Astrocyte of the spinal cord (primary cell): Measurements from ENCODE around the gene MPPED1.

Source experiments
- DNase-seq: peaks from one replicate; pipeline ENCODE4 v3.0.0; 2011; ENCODE audit warnings: low read depth, low spot score
- H3K4me3 ChIP-seq: 2 replicates; pipeline ENCODE4 v1.5.1; 2011; ENCODE audit warnings: low read depth, mild to moderate bottlenecking, low read length, moderate library complexity
- in situ Hi-C: cut with HindIII; loops from 2 replicates; pipeline ENCODE4 v1.10.0; 2017; ENCODE audit warnings: low sequenced_read_pairs
- TF ChIP-seq, protein P1 (sequence below): IDR thresholded peaks from 2 replicates; pipeline ENCODE4 v1.5.1; 2012; ENCODE audit warnings: low read depth, mild to moderate bottlenecking, low read length, inconsistent platforms

MPPED1 gene, protein sequence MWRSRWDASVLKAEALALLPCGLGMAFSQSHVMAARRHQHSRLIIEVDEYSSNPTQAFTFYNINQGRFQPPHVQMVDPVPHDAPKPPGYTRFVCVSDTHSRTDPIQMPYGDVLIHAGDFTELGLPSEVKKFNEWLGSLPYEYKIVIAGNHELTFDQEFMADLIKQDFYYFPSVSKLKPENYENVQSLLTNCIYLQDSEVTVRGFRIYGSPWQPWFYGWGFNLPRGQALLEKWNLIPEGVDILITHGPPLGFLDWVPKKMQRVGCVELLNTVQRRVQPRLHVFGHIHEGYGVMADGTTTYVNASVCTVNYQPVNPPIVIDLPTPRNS

DNA sequence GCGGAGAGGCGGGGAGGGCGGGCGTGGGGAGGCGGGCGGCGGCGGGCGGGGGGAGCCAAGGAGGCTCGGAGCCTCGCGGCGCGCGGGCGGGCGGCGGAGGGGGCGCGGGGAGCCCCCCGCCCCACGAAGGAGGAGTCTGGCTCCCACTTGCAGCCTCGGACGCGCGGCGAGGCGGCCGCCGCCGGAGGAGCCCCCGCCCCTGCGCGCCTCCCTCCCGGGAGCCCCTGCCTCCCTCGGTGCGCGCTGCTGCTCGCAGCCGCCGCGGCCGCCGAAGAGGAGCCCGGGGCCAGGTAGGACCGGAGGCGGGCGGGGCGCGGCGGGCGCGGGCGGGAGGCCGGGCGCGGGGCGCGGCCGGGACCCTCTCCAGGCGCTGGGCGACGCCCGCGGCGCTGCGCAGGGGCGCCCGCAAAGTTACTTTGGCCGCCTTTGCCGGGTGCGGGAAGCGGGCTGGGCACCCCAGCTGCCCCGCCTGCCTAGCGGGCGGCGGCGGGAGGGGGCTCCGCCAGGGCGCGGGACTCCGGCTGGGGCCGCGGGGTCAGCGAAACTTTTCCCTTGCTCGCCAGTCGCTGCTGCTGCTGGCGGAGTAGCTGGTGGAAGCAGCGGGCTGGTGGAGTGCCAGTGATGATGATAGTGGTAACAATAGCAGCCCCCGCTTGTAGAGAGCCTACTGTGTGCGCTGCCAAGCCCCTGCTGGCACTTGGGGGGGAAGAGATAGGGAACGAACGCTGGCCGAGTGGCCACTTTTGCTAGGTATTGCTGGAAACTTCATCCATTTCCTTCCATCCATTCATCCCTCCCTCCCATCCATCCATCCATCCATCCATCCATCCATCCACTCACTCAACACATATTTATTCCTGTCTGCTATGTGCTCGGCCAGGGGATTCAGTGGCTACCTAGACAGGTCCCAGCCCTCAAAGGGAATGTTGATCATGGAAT, at the start of gene MPPED1:
Gene MPPED1 (plus strand): TSS at position 146 of the 939 bp plus-strand sequence. CDS start 12,972 bp downstream, outside the sequence.
- TF ChIP-seq, protein P1, sequence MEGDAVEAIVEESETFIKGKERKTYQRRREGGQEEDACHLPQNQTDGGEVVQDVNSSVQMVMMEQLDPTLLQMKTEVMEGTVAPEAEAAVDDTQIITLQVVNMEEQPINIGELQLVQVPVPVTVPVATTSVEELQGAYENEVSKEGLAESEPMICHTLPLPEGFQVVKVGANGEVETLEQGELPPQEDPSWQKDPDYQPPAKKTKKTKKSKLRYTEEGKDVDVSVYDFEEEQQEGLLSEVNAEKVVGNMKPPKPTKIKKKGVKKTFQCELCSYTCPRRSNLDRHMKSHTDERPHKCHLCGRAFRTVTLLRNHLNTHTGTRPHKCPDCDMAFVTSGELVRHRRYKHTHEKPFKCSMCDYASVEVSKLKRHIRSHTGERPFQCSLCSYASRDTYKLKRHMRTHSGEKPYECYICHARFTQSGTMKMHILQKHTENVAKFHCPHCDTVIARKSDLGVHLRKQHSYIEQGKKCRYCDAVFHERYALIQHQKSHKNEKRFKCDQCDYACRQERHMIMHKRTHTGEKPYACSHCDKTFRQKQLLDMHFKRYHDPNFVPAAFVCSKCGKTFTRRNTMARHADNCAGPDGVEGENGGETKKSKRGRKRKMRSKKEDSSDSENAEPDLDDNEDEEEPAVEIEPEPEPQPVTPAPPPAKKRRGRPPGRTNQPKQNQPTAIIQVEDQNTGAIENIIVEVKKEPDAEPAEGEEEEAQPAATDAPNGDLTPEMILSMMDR = no peak
- in situ Hi-C loops = no loop called here
- H3K4me3 ChIP-seq = no peak within 1 kb of the TSS
- no peak for DNase-seq

DNA sequence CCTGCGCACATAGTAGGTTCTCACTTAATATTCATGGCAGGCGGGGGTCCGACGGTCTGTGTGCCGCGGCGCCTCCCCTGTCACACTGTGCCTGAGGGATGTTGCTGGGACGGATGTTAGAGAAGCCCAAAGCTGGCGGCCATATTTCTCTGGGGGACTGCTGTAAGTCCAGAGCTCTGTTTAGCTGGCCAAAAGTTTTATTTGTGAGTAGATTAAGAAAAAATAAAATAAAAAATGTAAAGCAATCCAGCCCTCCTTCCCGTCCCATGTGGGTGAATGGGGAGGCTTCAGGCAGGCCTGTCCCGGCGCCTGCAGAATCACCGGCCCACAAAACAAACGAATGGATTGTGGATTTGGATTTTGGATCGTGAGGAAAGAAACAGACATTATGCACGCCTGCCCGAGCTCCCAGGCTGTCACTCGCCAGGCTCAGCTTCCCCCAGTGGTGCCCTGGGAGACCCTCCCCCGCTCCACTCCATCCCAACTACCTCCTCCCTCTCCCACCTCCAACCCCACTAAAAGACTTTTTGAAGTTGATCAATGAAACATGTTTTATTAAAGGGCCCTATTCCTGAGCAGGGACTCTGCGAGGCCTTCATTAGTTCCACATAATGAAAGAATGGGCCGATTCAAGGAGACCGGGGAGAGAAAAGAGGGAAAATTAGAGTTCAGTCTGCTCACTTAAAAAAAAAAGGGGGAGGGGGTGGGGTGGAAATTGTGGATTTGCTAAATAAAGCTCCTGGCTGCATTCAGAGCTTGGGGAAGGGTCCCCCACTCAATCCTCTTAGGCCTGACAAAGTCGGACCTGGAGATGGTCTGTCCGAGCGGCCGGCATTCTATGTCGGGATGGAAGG, 48.3 kb upstream of the MPPED1 start:
- no peak for DNase-seq
- TF ChIP-seq, protein P1 = no peak
- in situ Hi-C loops = no loop called here
- H3K4me3 ChIP-seq = no peak overlapping the region

DNA sequence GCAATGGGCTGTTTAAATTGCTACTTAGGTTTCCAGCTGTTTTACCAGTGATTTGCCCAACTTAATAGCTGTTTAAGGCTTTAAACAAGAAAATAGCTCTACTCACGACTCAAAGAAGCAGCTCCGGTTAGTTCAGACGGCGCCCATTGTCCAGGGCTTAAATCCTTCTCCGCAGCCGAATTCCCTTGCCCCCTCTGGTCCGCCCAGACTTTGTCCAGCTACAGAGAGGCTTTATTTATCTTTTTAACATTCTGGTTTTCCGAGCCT, 47.7 kb upstream of the MPPED1 start:
- TF ChIP-seq, protein P1 = no peak
- no peak for DNase-seq
- H3K4me3 ChIP-seq = no peak overlapping the region
- in situ Hi-C loops = no loop called here

DNA sequence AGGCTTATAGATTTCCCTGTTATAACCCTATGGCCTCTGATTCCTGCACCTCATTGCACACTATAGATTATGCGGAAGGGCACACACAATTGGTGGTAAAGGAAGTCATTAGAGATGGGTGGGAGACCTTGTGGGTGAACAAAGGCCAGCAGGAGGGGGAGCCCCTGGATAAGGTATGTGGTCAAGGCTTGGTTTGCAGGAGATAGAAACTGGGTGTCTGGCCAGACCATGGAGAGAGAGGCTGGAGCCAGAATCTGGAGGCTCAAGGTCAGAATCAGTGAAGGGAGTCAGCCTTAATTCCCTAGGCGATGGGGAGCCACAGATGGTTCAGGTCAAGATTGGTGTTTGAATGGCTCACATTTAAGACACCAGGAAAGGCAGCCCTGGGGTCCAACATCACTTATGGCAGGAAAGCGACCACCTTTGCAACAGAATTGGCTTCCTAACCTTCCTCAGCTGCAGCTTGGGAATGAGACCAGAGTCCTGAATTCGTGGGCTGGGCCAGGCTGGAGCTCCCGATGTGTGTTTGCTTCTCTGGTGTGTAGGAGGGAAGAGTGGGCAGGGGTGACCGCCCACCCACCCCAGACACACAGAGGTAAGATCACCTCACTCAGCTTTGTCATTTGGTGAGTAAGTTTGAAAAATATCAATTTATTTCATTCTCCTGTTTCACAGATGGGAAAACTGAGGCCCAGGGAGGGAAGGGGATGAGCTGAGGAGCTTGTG, 45.9 kb upstream of the MPPED1 start:
- no peak for DNase-seq
- in situ Hi-C loops = no loop called here
- H3K4me3 ChIP-seq = no peak overlapping the region
- TF ChIP-seq, protein P1 = no peak

DNA sequence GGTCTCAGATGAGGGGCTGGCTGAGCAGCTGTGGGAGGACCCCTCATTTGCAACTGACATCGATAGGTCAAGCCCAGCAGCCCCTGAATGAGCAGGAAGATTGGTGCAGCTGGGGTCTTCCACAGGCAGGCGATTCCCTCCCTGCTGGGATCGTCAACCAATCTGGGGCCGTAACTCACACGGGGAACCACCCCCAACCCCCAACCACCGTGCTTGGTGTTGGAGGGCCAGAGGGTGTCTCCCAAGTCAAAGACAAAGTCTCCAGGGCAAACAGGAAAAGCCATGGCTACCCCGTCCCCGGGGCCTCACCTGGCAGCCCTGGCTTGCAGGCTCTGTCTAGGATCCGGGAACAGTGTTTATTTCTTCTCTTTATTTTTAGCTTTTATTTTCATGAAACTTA, 41.8 kb upstream of the MPPED1 start:
- no peak for DNase-seq
- no peak overlapping the region for H3K4me3 ChIP-seq
- TF ChIP-seq, protein P1 = no peak
- in situ Hi-C loops = no loop called here
